Inflammatory macrophage treated with lipopolysaccharide for 1 hour (primary cell): ENCODE results near the gene DNAH5.
"Not testable (repeated sequence)": the region's sequence is repeated elsewhere in the genome, so short reads cannot be mapped to it uniquely, and the experiment has no call there.

Source experiments
- DNase-seq, 2 donors: peaks; one replicate each; pipeline ENCODE4 v3.0.0-alpha.2; 2020 to 2022

The DNAH5 gene

DNA sequence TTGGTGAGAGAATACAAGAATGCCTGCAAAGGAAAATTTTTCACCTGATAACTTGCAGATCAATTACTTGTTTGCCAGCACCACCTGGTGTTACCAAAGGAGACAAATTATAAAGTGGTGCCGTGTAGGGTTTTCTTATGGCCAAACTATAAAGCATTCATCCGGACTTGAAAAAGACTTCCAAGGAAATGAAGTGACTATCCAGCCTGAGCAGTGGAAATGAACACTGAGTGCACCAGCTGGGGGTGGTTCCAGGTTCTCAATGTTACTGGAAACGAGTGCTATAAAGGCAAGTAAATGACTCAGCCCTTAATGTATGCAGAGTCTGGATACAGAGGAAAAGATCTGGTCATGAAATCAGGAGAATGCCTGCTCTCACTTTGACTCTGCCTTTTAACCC is 113.1 kb downstream of the DNAH5 start:
- DNase-seq = no peak

DNA sequence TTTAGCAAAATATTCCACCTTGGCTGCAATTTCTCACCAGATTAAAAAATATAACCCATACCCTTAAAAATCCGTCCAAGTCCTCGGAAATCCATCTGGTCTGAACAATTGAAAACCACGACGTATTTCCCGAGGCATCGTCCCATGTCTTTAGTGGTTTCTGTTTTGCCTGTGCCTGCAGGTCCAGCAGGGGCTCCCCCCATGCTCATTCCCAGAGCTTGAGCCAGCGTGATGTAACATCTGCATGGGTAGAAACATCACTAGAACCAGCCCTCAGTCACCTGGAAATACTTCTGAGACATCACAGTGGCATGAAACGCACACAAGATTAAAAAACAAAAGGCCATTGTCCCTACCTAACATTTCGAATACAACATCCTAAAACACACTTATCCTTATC is 114.0 kb downstream of the DNAH5 start:
- DNase-seq = no peak

DNA sequence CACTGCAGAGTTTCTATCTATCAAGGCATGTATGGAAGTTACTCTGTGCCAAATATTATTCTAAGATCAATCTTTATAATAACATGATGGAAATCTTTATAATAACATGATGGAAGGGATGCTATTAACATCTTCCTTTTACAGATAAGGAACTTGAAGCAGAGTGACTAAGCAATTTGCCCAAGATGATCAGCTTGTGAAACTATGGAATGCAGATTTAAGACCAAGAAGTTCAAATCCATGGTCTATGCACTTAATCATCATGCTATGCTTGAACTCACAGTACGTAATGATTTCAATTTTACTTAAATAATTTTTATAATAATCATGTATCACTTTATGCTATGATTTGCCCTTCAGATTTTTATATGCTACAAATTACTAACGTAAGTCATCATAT is 123.1 kb downstream of the DNAH5 start:
- no peak for DNase-seq

DNA sequence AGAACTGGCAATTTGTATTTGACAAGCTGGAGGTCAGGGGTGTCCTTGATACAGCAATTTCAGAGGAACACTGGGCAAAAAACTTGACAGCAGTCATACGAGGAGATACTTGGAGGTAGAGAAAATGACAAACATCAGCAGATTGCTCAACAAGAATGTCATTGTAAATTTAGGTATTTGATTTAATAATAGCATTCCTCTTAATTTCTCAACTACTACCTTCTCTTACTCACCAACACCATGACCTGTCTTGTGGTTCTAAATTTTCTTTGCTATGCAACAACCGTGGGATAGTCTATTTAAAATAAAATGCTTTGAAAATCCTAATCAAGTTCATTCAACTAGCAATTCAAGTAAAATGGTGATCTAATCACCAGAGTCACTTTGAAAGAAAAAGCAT is 128.4 kb downstream of the DNAH5 start:
- DNase-seq = no peak

DNA sequence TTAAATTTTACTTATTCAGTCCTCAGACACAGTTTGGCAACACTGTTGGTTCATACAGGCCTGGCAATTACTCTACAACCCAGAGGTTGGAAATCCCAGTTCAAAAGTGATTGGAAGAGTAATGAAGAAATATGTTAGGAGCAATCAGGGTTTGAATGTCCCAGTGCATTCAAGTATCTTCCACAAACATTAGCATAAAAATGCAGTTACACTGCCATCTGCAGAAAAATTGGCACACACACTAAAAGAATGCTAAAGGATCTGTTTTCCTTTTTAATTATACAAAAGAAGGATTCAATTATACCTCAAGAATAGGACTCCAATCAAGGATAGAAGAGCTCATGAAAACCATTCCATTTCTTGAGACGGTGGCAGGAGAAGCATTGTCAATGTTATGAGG is 130.2 kb downstream of the DNAH5 start:
- no peak for DNase-seq

DNA sequence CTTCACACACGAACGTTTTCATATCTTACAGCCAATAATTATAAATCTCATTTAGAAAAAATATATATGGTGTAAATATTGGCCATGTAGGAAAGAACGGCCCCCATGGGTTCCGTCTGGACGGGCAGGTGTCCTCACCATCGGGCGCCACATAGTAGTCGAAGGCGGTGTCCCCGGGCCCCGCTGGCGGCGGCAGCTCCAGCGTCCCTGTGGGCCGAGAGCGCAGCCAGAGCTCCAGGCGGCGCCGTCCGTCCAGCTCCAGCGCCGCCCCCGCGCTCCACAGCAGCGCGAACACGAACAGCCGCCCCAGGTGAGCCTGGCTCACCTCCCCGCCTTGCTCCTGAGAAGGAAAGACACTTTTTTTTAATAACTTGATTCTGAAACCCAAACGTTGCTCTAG is 134.6 kb downstream of the DNAH5 start:
- DNase-seq = no peak

DNA sequence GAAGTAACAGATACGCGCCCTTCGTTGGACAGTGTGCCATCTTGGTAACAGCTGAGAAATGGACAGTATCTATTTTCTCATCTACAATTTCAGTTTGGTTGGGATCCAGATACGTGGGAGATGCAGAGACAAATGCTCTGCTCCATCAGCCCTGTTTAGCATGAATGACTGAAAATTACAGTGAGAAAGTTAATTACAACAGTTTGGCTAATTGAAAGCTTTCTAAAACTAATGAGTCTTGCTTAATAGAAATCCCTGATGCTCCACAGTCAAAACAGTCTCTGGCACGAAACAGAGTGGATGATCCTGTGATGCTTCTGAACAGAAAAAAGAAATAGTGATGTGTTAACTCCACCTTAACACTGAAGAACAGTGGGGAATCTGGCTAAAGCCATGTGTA is 140.2 kb downstream of the DNAH5 start:
- DNase-seq = no peak

DNA sequence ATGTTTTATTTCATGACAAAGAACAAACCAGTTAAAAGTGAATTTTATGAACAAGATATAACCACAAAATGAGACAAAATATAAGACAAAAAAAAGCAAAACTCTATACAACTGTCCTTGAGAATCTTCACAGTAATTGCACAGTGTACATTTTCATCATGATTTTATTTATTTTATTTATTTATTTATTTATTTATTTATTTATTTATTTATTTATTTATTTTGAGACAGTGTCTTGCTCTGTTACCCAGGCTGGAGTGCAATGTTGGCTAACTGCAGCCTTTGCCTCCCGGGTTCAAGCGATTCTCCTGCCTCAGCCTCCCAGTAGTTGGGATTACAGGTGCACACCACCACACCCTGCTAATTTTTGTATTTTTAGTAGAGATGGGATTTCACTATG is 145.9 kb downstream of the DNAH5 start:
- not testable (repeated sequence) for DNase-seq

DNA sequence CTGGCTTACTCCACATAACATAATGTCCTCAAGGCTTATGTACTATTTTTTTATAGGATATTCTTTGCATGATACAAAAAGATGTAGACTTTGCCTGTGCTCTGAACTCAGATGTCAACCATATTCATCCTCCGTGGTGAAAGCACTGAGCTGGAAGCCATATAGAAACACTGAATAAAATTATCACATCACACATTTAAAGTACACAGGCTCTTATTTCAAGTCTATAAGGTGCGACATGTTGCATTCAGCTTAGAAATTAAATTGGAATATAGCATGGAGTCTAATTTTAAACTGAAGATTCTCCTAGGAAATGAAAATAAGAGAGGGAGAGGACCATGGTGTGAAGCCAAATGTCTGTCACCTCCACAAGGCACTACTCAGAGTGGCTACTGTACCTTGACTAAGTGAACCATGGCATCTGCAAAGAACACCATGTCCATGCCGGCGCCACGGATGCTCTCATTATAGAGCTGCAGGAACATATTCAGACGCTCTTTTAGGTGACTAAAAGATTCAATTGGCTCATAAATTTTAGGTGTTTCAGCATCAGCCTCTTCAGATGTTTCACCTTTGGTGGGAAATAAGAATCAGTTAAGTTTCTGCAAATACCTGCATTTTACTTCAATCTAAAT is 158.6 kb downstream of the DNAH5 start:
- no peak for DNase-seq

DNA sequence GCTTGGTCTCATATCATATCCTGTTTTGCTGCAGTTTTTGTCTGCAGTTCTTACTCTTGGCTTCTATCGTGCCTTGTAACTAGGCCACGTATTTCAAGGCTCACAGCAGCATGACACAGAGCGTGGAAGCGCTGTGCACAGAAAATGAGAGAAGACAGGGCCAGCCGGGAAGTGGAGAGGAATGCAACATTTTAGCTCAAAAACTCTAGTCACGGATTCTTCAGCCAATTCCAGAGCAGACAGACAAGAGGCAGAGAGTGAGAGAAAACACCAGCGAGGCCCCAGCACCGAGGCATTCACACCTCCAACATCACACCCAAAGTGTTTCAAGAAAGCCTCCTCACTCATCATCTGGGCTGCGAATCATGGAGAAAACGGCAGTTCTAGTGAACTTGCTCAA is 160.8 kb downstream of the DNAH5 start:
- DNase-seq = no peak

DNA sequence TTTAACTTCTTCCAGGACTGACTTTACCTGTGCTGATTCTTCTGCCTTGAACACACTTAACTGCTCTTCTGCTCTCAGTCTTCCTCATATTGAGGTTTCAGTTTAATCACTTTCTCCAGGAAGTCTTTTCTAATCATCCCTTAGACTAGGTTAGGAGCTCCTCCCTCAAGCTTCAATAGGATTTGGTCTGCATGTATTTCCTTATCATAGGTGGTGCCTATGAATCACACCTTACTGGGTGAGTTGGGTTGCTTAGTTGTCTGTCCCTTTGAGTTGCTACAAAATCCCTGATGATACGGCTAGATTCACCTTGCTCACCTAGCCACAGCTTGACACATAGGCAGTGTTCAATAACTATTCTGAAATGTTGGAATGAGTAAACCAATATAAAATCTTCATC is 164.4 kb downstream of the DNAH5 start:
- DNase-seq = no peak

DNA sequence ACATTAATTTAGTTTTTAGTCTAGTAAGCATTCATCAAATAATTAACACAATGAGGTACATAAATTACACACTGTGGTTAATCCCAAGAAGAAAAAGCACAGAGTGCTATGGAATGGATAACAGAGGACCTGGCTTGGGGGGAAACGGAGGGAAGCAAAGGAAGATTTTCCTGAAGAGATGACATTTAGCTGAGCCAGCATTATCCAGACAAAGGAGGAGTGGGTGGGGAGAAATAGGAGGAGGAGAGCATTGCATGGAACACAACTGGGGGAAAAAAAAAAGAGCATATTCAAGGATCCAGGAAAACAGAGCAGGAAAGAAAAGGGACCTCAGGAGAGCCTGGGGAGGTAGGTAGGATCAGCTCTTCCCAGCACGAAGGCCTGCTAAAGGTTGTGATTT is 170.8 kb downstream of the DNAH5 start:
- DNase-seq = no peak

DNA sequence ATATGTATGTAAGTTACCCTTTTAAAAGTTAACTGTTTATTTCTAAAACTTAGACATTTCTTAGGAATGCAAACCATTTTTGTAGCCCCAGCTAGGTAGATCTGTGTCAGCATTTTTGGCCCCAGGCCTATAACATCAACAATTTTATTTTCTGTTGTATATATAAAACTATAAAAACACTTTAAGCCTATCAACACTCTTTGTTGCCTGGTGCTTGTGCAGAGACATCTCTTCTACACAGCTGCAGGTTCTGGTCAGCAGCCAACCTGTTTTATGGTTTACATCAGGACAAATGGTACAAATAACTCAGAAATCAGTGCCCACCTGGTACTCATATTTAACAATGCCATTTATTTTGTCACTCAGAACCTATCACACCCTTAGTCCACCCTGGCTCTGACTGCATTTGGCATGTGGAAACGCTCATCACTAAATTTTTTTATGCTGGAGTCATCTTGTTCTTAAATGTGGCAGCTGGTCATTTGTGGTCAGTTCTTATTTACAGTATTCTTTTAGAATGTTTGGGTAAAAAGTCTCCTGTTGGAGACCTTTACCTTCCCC is 173.4 kb downstream of the DNAH5 start:
- DNase-seq = no peak

DNA sequence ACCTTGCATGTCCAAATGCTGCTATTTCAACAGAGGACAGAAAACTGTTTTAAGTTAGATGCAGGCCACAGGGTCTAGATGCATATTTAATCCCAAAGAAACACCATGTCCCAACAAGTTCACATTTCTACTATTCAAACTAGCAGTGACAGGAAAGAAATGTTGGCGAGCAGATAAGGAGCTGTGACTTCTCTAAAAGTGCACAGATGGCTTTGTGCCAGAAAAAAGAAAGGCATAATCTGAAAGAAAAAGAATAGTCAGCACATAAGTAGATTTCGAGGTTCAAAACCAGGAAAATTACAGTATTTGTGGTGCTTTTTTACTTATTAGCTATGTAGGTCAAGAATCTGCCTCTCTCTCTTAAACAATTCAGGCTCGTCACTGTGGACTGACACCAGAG is 178.3 kb downstream of the DNAH5 start:
- no peak for DNase-seq

DNA sequence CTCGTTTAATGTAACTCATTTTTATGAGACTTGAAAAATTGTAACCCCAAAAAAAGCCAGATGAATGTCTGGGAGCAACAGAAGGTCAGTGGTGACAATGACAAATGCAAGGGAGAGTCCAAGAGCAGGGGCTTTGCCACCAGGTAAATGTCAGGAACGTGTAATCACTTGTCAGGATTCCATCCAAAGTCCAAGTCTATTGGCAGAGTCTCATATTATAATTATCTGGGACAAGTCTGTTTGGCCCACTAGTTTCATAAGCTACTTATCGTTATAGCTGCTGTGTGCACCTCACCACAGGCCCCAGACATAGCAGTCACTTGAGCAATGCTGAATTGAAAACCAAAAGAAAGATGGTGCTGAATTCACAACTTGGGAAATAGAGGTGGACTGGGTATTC is 180.8 kb downstream of the DNAH5 start:
- no peak for DNase-seq

DNA sequence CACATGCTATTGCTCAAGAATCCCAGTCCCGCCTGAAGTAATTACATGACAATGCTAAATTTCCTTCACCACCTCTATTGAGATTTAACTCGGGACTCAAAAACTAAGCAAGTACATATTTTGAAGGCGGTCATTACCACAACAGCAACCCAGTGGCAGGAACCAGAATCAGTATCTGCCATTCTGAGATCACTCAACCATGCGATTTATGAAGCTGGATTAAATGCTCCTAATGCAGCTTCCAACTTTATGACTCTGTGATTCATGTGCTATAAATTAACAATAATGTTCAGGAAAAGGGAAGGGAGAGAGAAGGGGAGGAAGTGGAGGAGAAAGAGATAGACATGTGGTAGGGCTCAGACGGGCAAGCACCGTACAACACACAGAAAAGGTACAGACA is 194.7 kb downstream of the DNAH5 start:
- DNase-seq = no peak

DNA sequence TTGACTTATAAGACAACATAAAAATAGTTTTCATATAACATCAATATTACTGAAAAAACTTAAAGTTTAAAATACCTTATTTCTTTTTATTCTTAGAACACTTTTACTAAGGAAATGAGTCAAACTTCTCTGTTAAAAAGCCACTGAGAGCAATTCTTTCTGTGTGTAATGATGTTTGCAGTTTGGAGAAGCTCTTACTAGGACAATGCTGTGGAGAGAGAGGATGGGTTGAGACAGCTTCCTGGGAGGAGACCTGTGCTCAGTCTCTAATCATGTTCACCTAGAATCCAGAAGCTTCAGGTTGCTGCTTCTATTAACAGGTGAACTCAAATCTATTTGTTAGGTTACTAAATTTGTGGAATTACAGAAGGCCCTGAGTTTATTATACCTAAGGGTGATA is 198.5 kb downstream of the DNAH5 start:
- no peak for DNase-seq

DNA sequence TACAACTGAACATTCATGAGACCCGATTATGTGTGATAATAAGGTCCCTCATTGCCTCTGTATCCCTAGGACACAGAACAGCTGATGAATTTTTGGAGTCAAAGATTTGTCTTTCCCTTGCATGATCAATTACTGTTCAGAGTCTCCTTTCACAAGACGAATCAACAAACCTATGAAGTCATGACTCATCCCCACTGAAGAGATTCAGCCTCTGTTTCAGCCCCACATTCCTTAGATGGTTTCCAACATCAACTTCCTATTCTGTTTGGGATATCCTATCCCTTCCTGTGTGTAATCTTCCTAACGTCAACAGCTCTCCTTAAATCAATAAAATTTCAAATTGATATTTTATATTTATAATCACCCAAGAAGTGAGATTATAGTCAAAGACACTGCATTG is 199.0 kb downstream of the DNAH5 start:
- no peak for DNase-seq

DNA sequence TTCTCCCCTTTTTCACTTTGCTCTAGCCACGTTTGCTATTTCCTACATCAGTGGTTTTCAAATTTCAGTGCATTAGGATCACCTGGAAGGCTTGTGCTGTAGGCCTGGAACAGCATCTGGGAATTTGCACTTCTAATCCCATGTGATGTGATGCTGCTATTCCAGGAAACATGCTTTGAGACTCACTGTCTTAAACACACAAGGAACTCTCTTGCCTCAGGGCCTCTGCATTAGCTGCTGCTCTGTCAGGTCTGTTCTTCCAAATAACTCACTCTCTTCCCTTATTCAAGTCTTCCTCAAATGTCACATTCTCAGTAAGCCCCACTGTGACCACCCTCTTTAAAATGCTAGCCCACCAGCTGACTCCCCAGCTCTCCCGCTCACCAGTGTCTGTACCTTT is 204.0 kb downstream of the DNAH5 start:
- no peak for DNase-seq

DNA sequence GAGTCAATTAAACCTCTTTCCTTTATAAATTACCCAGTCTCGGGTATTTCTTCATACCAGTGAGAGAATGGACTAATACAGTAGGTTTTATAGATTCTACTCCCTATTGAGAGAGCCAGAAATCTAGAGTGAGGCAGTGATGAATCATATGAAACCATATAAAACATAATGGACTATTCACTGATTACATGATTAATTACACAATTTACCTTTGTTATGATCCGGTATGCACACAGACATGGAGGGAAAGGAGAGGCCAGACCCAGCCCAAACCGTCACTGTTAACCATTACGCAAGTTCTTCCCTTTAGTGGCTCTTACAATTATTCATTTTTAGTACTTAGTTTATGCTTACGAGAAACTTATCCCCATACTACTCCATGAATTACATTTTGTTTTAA is 205.0 kb downstream of the DNAH5 start:
- DNase-seq = no peak

DNA sequence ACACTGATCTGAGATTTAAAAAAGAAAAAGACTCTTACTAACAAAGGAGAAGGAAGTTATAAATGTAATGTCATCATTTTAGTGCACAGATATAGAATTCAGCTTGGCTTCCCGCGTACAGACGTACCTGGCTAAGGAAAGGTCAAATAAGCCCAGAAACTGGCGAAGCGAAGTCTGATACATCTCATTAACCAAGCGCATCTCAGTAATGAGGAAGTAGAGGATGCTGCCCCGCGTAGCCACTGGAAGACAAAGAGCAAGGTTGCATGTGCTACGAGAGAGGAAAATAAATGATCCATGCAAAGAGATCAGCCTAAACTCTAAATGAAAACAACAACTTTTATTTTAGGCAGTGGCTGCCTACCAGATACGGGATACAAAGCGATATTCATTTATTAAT is 208.8 kb downstream of the DNAH5 start:
- no peak for DNase-seq

DNA sequence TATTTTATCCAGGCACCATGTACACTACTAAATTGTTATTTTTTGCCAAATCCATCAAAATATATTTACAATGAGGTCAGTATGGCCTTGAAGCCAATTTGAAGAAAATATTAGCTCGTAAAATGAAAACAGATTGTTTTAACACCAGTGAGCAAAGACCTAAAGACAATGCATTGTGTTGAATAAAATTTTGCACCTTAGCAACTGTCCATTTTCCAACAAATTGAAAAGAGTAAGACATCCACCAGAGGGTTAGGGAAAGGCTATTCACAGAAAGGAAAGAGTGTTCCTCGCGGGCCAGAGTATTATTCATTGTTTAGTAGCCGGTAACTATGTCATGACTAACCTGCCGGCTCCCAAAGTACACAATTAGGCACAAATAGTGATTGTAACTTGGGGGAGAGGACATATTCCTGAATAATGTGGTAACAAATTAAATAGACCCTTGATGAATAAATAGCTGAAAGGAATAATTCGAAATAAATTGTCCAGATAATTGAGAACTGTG is 213.3 kb downstream of the DNAH5 start:
- DNase-seq = no peak

DNA sequence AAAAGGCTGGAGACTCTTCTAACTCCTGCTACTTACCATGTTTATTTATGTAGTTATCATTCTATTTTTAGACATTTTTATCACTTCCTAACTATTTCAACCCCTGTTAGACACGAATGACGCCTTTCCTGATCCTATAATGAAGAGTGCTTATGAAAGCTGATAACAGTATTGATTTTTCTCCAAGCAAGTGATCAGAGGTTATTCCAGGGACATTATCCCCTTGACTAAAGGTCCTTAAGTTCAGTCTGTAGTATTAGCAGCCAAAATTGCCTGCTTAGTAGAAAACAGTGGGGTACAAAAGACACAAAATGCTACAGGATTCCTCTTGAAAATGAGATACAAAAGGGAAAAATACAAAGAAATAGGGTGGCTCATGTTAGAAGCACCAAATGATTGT is 235.6 kb downstream of the DNAH5 start:
- DNase-seq = no peak

DNA sequence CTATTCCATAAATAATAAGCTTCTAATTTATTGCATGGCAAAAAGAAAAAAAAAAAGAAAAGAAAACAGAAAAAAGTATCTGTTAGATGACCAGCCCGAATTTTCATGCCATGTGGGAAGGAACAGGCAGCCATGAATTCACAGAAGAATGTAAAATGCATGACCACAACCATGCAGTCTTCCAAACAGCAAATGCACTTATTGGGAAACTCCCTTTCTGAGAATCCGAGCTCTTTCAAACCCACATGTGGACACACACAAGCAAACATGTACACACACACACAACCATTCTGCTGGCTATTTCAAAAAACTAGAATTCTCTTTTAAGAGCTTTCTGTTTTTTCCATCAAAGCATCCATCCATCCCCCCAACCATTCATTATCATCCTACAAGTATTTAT is 236.1 kb downstream of the DNAH5 start:
- DNase-seq = no peak

DNA sequence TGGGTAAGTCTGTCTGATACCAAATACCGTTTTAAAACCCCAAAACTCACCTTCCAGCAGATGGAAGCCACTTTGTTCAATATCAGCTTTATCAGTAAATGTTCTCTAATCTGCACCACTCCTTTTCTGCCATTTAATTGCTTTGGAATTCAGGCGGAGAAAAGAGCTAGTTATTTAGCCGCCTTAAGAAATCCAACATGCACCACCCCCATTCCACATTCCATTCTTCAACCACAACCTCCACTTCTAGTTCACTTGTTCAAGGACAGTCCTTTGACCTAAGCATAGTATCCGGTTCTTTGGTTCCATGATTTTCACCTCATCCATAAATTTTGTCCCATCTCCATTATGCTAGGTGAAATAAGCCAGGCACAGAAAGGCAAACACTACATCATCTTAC is 240.1 kb downstream of the DNAH5 start:
- DNase-seq = no peak
